Measurements from ENCODE around the gene PPM1A. TPM values are rescaled to one million over a fixed set of nuclear protein-coding genes. Genes with fewer than 3 reads are reported as not detected.

The PPM1A gene
- total RNA-seq, 2 donors from 2014 or later: 115 to 134 TPM

- DNase-seq (no peak), ATAC-seq (no peak)
- intact Hi-C loops (cut with DNase I, micrococcal nuclease): no loop called here
Measured at GRCh38 chr14:60251877-60252276, 2.9 kb downstream of the PPM1A start.

GRCh38 chr14:60252630-60253029, 3.6 kb downstream of the PPM1A start:
- ATAC-seq (no peak), DNase-seq (no peak)
- intact Hi-C loops (cut with DNase I, micrococcal nuclease): no loop called here

GRCh38 chr14:60253649-60254048, 4.6 kb downstream of the PPM1A start:
- DNase-seq (no peak), ATAC-seq (no peak)
- intact Hi-C loops (cut with DNase I, micrococcal nuclease): no loop called here

- ATAC-seq: peak; percentile 73
- DNase-seq: peak; percentile 22 to 37
Measured at GRCh38 chr14:60254176-60254575, 5.2 kb downstream of the PPM1A start.

GRCh38 chr14:60257865-60258264, 8.8 kb downstream of the PPM1A start:
- DNase-seq: no peak
- intact Hi-C loops (cut with DNase I, micrococcal nuclease): no loop called here
- ATAC-seq: no peak

More at GRCh38 chr14:60254176-60254575, 5.2 kb downstream of the PPM1A start:
- intact Hi-C loops (cut with DNase I, micrococcal nuclease): no loop called here

GRCh38 chr14:60265163-60265562, 16.1 kb downstream of the PPM1A start:
- no peak for DNase-seq
- intact Hi-C loops (cut with DNase I, micrococcal nuclease): no loop called here
- ATAC-seq: no peak

GRCh38 chr14:60266021-60266937, 17.3 kb downstream of the PPM1A start:
- DNase-seq (peak in 1 of 2 donors; percentile 14), ATAC-seq (peak; percentile 71)
- intact Hi-C loops (cut with DNase I, micrococcal nuclease): no loop called here

- ATAC-seq: no peak
Measured at GRCh38 chr14:60272177-60272576, 23.2 kb downstream of the PPM1A start.

GRCh38 chr14:60273956-60274355, 24.9 kb downstream of the PPM1A start:
- DNase-seq: no peak
- intact Hi-C loops (cut with DNase I, micrococcal nuclease): no loop called here
- ATAC-seq: no peak

More at GRCh38 chr14:60272177-60272576, 23.2 kb downstream of the PPM1A start:
- no peak for DNase-seq
- intact Hi-C loops (cut with DNase I, micrococcal nuclease): no loop called here

- DNase-seq (no peak), ATAC-seq (no peak)
- intact Hi-C loops (cut with DNase I, micrococcal nuclease): no loop called here
Measured at GRCh38 chr14:60274448-60274847, 25.4 kb downstream of the PPM1A start.

- DNase-seq: no peak
- intact Hi-C loops (cut with DNase I, micrococcal nuclease): no loop called here
- no peak for ATAC-seq
Measured at GRCh38 chr14:60275932-60276331, 26.9 kb downstream of the PPM1A start.

- intact Hi-C loops (cut with DNase I, micrococcal nuclease): no loop called here
- ATAC-seq: no peak
- DNase-seq: no peak
Measured at GRCh38 chr14:60276347-60276746, 27.3 kb downstream of the PPM1A start.

- DNase-seq (no peak), ATAC-seq (no peak)
- intact Hi-C loops (cut with DNase I, micrococcal nuclease): no loop called here
Measured at GRCh38 chr14:60277605-60278190, 28.7 kb downstream of the PPM1A start.

GRCh38 chr14:60278350-60278749, 29.3 kb downstream of the PPM1A start:
- intact Hi-C loops (cut with DNase I, micrococcal nuclease): no loop called here
- DNase-seq: no peak

GRCh38 chr14:60287452-60287851, 38.4 kb downstream of the PPM1A start:
- intact Hi-C loops (cut with DNase I, micrococcal nuclease): no loop called here
- ATAC-seq: no peak
- no peak for DNase-seq

More at GRCh38 chr14:60278350-60278749, 29.3 kb downstream of the PPM1A start:
- no peak for ATAC-seq

GRCh38 chr14:60288279-60288678, 39.3 kb downstream of the PPM1A start:
- intact Hi-C loops (cut with DNase I, micrococcal nuclease): no loop called here
- DNase-seq: no peak
- no peak for ATAC-seq

GRCh38 chr14:60294411-60295069, 45.5 kb downstream of the PPM1A start:
- DNase-seq (no peak), ATAC-seq (no peak)
- intact Hi-C loops (cut with DNase I, micrococcal nuclease): no loop called here

GRCh38 chr14:60300019-60300418, 51.0 kb downstream of the PPM1A start:
- intact Hi-C loops (cut with DNase I, micrococcal nuclease): no loop called here
- ATAC-seq: no peak
- no peak for DNase-seq

- ATAC-seq (no peak), DNase-seq (no peak)
- intact Hi-C loops (cut with DNase I, micrococcal nuclease): no loop called here
Measured at GRCh38 chr14:60301685-60302084, 52.7 kb downstream of the PPM1A start.

- DNase-seq (no peak), ATAC-seq (no peak)
- intact Hi-C loops (cut with DNase I, micrococcal nuclease): no loop called here
Measured at GRCh38 chr14:60302663-60303062, 53.6 kb downstream of the PPM1A start.
